ENCODE results near the gene CZIB. TPM values are rescaled to one million over a fixed set of nuclear protein-coding genes. Genes with fewer than 3 reads are reported as not detected.
A peak's percentile ranks its signal among the peaks of the same experiment; 100 is the strongest.
"Not testable (repeated sequence)": the region's sequence is repeated elsewhere in the genome, so short reads cannot be mapped to it uniquely, and the experiment has no call there.

Gene CZIB
- total RNA-seq, 4 donors from 2014 or later, result 25.2 to 60.3 (median 33.8) TPM

- no peaks in the 10 kb centered on the region for H3K9me3 ChIP-seq
- H3K4me3 ChIP-seq, result no peak overlapping the region
- H3K4me1 ChIP-seq, result no peaks in the 10 kb centered on the region
- no peaks in the 10 kb centered on the region for H3K27me3 ChIP-seq
- DNase-seq (ENCODE audit: low spot score in 2 of 2), result no peak
- no peak overlapping the region for H3K27ac ChIP-seq
- H3K36me3 ChIP-seq, result peaks cover 93% of the 10 kb centered on the region
- WGBS, result 39% methylated on average over 1 of the region's 1 CpG
- TF ChIP-seq POLR2A (IDR thresholded peaks at IDR 0.05) (no peak), EP300 (IDR thresholded peaks at IDR 0.05) (no peak), POLR2AphosphoS5 (IDR thresholded peaks at IDR 0.05) (no peak)
- TF ChIP-seq, protein P1, sequence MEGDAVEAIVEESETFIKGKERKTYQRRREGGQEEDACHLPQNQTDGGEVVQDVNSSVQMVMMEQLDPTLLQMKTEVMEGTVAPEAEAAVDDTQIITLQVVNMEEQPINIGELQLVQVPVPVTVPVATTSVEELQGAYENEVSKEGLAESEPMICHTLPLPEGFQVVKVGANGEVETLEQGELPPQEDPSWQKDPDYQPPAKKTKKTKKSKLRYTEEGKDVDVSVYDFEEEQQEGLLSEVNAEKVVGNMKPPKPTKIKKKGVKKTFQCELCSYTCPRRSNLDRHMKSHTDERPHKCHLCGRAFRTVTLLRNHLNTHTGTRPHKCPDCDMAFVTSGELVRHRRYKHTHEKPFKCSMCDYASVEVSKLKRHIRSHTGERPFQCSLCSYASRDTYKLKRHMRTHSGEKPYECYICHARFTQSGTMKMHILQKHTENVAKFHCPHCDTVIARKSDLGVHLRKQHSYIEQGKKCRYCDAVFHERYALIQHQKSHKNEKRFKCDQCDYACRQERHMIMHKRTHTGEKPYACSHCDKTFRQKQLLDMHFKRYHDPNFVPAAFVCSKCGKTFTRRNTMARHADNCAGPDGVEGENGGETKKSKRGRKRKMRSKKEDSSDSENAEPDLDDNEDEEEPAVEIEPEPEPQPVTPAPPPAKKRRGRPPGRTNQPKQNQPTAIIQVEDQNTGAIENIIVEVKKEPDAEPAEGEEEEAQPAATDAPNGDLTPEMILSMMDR (IDR thresholded peaks at IDR 0.05), result no peak
Observed at GRCh38 chr1:53206735-53207379, 13.6 kb downstream of the CZIB start.

GRCh38 chr1:53206083-53206685 is 14.2 kb downstream of the CZIB start:
- H3K27ac ChIP-seq, H3K27me3 ChIP-seq, H3K4me1 ChIP-seq, H3K9me3 ChIP-seq, H3K4me3 ChIP-seq: not testable (repeated sequence)
- WGBS, result 92% methylated on average over 3 of the region's 3 CpGs
- H3K36me3 ChIP-seq, result peaks cover 89% of the 10 kb centered on the region
- DNase-seq (ENCODE audit: low spot score in 2 of 2), result peak in 1 of 2 donors; percentile 50

- Histone ChIP-seq H3K36me3 (peaks cover 89% of the 10 kb centered on the region), H3K4me1 (peaks cover 11% of the 10 kb centered on the region)
- not testable (repeated sequence) for H3K27me3 ChIP-seq
Observed at GRCh38 chr1:53205496-53205895, 14.9 kb downstream of the CZIB start.

DNA sequence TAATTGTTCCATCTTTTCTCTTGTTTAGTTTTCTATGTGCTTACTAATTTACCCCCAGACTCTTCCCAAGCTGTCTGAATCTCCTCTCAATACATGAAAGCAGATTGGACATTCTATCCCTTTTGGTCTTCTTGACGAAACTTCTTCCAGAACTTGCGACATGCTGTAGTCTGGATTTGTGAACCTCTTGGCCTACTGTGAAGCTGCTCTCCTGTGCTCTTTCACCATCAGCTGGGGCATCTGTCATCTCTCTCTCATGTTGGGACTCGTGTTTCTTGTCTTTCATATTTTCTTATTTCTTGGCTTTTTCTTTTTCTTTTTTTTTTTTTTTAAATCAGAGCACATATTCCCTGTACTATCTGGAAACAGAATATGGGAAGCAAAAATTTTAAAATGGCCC is 17.0 kb downstream of the CZIB start:
- no peaks in the 10 kb centered on the region for H3K9me3 ChIP-seq
- 92% methylated on average over 3 of the region's 3 CpGs for WGBS
- peaks cover 70% of the 10 kb centered on the region for H3K36me3 ChIP-seq
- H3K27me3 ChIP-seq, result no peaks in the 10 kb centered on the region
- no peak for DNase-seq (ENCODE audit: low spot score in 2 of 2)
- TF ChIP-seq EP300 (IDR thresholded peaks at IDR 0.05), result no peak
- no peak for TF ChIP-seq POLR2A (IDR thresholded peaks at IDR 0.05)
- TF ChIP-seq POLR2AphosphoS5 (IDR thresholded peaks at IDR 0.05), result no peak
- TF ChIP-seq, protein P1 (IDR thresholded peaks at IDR 0.05), result no peak
- no peak overlapping the region for H3K27ac ChIP-seq
- H3K4me3 ChIP-seq, result no peak overlapping the region
- peaks cover 23% of the 10 kb centered on the region for H3K4me1 ChIP-seq

More at GRCh38 chr1:53205496-53205895, 14.9 kb downstream of the CZIB start:
- 100% methylated on average over 1 of the region's 1 CpG for WGBS
- H3K27ac ChIP-seq, H3K4me3 ChIP-seq, H3K9me3 ChIP-seq: not testable (repeated sequence)
- peak in 1 of 2 donors; percentile 29 for DNase-seq (ENCODE audit: low spot score in 2 of 2)

GRCh38 chr1:53198241-53198651 is 22.2 kb downstream of the CZIB start:
- peak; percentile 74 to 80 for DNase-seq (ENCODE audit: low spot score in 2 of 2)
- peaks cover 53% of the 10 kb centered on the region for H3K4me1 ChIP-seq
- H3K4me3 ChIP-seq, result peak overlapping the region; percentile 100
- no peaks in the 10 kb centered on the region for H3K9me3 ChIP-seq
- H3K27ac ChIP-seq, result peak overlapping the region; percentile 99
- no peaks in the 10 kb centered on the region for H3K27me3 ChIP-seq
- TF ChIP-seq, protein P1 (IDR thresholded peaks at IDR 0.05), result no peak
- TF ChIP-seq POLR2AphosphoS5 (IDR thresholded peaks at IDR 0.05) (peak in 1 of 3 donors; percentile 34), EP300 (IDR thresholded peaks at IDR 0.05) (no peak), POLR2A (IDR thresholded peaks at IDR 0.05) (peak in 1 of 2 donors; percentile 71)
- H3K36me3 ChIP-seq, result peaks cover 23% of the 10 kb centered on the region
- 35% methylated on average over 4 of the region's 4 CpGs for WGBS

- H3K27me3 ChIP-seq, result no peaks in the 10 kb centered on the region
- H3K36me3 ChIP-seq, result peaks cover 16% of the 10 kb centered on the region
- H3K4me3 ChIP-seq, result peak overlapping the region; percentile 100
- H3K27ac ChIP-seq, result peak overlapping the region; percentile 99
- TF ChIP-seq EP300 (IDR thresholded peaks at IDR 0.05), result no peak
- TF ChIP-seq POLR2AphosphoS5 (IDR thresholded peaks at IDR 0.05), result no peak
- TF ChIP-seq, protein P1 (IDR thresholded peaks at IDR 0.05), result no peak
- TF ChIP-seq POLR2A (IDR thresholded peaks at IDR 0.05), result no peak
- no peaks in the 10 kb centered on the region for H3K9me3 ChIP-seq
- DNase-seq (ENCODE audit: low spot score in 2 of 2), result peak in 1 of 2 donors; percentile 65
- WGBS, result 23% methylated on average over 13 of the region's 13 CpGs
- H3K4me1 ChIP-seq, result peaks cover 53% of the 10 kb centered on the region
Observed at GRCh38 chr1:53197291-53198200, 22.9 kb downstream of the CZIB start.

Measured in suprapubic skin (tissue), 4 donors.